CD8-positive, alpha-beta memory T cell (primary cell): ENCODE data around the gene ZNF292. TPM values are rescaled to one million over a fixed set of nuclear protein-coding genes. Genes with fewer than 3 reads are reported as not detected.

ENCODE experiments used
- CTCF ChIA-PET: fragments of 350-600 bp; sonication (Branson Sonifier 250); formaldehyde crosslinking; loops from one replicate; lab custom pipeline; 2021; ENCODE audit warnings: antibody characterized with exemption; lab: Charles Lee
- POLR2A ChIA-PET: fragments of 350-600 bp; sonication (Branson Sonifier 250); formaldehyde crosslinking; loops from one replicate; lab custom pipeline; 2021; ENCODE audit warnings: antibody characterized with exemption; lab: Charles Lee
- DNase-seq, 5 donors: peaks; one replicate each; pipeline versions ENCODE4 v3.0.0 to v3.0.0-alpha.2; 2020 to 2022; ENCODE audit warnings: mixed read lengths in 1 of 5
- H3K27ac ChIP-seq: one replicate; pipeline ENCODE4 v1.7.0; 2013; ENCODE audit warnings: low read depth, mild to moderate bottlenecking, low read length, moderate library complexity
- H3K27me3 ChIP-seq: 2 replicates; pipeline ENCODE4 v1.7.0; 2013; ENCODE audit warnings: low read length, mild to moderate bottlenecking; ENCODE audit not compliant: insufficient read depth, poor library complexity, severe bottlenecking
- H3K36me3 ChIP-seq: 2 replicates; pipeline ENCODE4 v1.7.0; 2013; ENCODE audit warnings: mild to moderate bottlenecking, low read length, moderate library complexity; ENCODE audit not compliant: insufficient read depth
- H3K4me1 ChIP-seq: 2 replicates; pipeline ENCODE4 v1.7.0; 2013; ENCODE audit warnings: mild to moderate bottlenecking, low read length, moderate library complexity; ENCODE audit not compliant: insufficient read depth
- H3K4me3 ChIP-seq: 2 replicates; pipeline ENCODE4 v1.7.0; 2013; ENCODE audit warnings: mild to moderate bottlenecking, low read length
- H3K9me3 ChIP-seq: 2 replicates; pipeline ENCODE4 v1.7.0; 2013; ENCODE audit warnings: mild to moderate bottlenecking, low read length
- H3K27ac Mint-ChIP-seq, 8 donors: one replicate each; pipeline ENCODE4 v1.8.0; 2020 to 2021; ENCODE audit warnings: mixed read lengths in 8 of 8, mild to moderate bottlenecking in 6 of 8, inconsistent platforms in 3 of 8, moderate library complexity in 3 of 8
- H3K27me3 Mint-ChIP-seq, 2 donors: one replicate each; pipeline ENCODE4 v1.8.0; 2020 to 2021; ENCODE audit warnings: mixed read lengths in 2 of 2, mild to moderate bottlenecking in 1 of 2, moderate library complexity in 1 of 2
- H3K36me3 Mint-ChIP-seq, 3 donors: one replicate each; pipeline ENCODE4 v1.8.0; 2020 to 2021; ENCODE audit warnings: mixed read lengths in 3 of 3, inconsistent platforms in 1 of 3, mild to moderate bottlenecking in 1 of 3
- H3K4me1 Mint-ChIP-seq, 3 donors: one replicate each; pipeline ENCODE4 v1.8.0; 2020 to 2021; ENCODE audit warnings: mixed read lengths in 3 of 3, inconsistent platforms in 1 of 3, mild to moderate bottlenecking in 1 of 3
- H3K4me3 Mint-ChIP-seq, 7 donors: one replicate each; pipeline ENCODE4 v1.8.0; 2020 to 2021; ENCODE audit warnings: mixed read lengths in 7 of 7, mild to moderate bottlenecking in 6 of 7, moderate library complexity in 4 of 7, inconsistent platforms in 2 of 7
- H3K9me3 Mint-ChIP-seq, 5 donors: one replicate each; pipeline ENCODE4 v1.8.0; 2020 to 2022; ENCODE audit warnings: mixed read lengths in 5 of 5, mild to moderate bottlenecking in 3 of 5, moderate library complexity in 2 of 5, inconsistent platforms in 1 of 5
- polyA plus RNA-seq: library from polyadenylated mRNA; unstranded; fragments of 300-500 nt; fragmentation: Illumina TruSeq; gene quantifications from one replicate; pipeline ENCODE4 v1.2.3, GENCODE V29; 2021
- total RNA-seq, 2 experiments: library from RNA; stranded (reverse); gene quantifications; one replicate each; pipeline ENCODE4 v1.2.3, GENCODE V29; 2021

Gene ZNF292
- total RNA-seq (10 to 100 TPM; 49.3 to 50.7 TPM), polyA plus RNA-seq (37.9 TPM)

DNA sequence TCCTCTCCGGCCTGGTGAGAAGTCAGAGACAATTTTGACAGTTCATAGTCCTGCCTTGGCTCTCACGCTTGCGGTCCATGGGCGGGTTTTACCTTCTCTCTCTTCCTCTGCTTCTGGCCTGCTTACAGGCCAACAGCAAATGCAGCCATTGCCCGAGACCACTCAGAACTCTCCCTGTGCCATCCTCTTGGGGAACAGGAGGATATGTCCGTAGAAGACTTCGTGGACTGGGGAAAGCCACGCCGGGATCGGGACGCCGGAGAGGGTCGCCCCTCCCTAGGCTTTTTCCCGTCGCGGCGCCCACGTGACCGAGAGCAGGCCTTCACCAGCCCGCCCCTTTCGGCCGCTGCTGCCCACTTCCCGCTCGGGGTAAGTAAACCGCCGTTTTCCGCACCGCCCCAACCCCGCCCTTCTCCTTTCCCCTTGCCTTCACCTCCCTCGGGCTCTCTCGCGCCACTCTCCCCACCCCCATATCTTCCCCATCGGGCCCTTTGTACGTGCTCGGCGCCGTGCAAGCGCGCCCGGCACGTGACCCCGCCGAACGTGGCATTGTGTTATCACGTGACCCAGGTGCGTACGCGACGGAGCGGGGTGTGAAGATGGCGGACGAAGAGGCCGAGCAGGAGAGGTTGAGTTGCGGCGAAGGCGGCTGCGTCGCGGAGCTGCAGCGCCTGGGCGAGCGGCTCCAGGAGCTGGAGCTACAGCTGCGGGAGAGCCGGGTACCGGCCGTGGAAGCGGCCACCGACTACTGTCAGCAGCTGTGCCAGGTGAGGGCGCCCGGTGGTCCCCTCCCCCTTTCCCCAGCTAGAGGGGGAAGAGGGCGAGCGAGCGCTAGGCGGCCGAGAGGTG lies at the start of gene ZNF292:
Gene ZNF292 (plus strand): TSS at position 573 of the 849 bp plus-strand sequence. CDS start 27 bp downstream, at position 600.
- ChIA-PET CTCF (interaction anchor here (1.2 to 1.7 kb wide), 3 partner anchors 10 to 17 kb away, joined by 3 to 6 read pairs (median 6); no protein-coding TSS in a partner anchor), POLR2A (interaction anchor here (0.7 to 0.8 kb wide), 3 partner anchors 14 to 318 kb away, joined by 3 to 4 read pairs (median 3); partner anchors contain the start of gene SLC35A1)
- Histone ChIP-seq H3K4me1 (peaks cover 53% of the 10 kb centered on the region), H3K4me3 (peak within 1 kb of the TSS; percentile 82), H3K27ac (peak within 1 kb of the TSS; percentile 90), H3K9me3 (no peaks in the 10 kb centered on the region), H3K36me3 (no peaks in the 10 kb centered on the region), H3K27me3 (no peaks in the 10 kb centered on the region)
- Mint-ChIP-seq H3K27me3 (peaks cover 0 to 2% of the 10 kb centered on the region in 2 donors), H3K36me3 (peaks cover 0 to 26% (median 0%) of the 10 kb centered on the region in 3 donors), H3K27ac (peak within 1 kb of the TSS; percentile 87 to 99 (median 97)), H3K4me1 (peaks cover 56 to 70% (median 62%) of the 10 kb centered on the region in 3 donors), H3K4me3 (peak within 1 kb of the TSS; percentile 86 to 98 (median 94)), H3K9me3 (no peaks in the 10 kb centered on the region)
- peak; percentile 89 to 95 (median 92) for DNase-seq

DNA sequence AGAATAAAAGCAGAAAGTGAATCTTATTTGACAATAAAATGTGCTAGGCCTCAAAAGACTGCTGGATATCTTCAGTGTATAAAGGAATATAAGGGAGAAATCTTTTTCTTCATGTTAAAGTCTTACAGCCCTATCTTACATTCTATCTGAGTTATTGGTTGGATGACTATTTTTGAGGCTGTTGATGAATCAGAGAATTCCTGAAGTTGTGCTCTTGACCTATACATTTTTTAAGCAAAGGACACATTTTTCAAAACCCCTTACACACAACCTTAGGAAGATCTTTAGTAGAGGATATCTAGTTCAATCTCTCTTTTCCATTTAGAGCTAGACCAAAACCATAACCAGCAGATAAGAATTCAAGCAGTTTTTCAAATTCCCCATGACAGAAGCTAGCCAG lies 49.5 kb upstream of the ZNF292 start:
- peaks cover 0 to 4% (median 0%) of the 10 kb centered on the region in 3 donors for H3K36me3 Mint-ChIP-seq
- POLR2A ChIA-PET: no interaction called here
- Histone ChIP-seq H3K27ac (no peak overlapping the region), H3K4me1 (no peaks in the 10 kb centered on the region), H3K27me3 (no peaks in the 10 kb centered on the region), H3K36me3 (no peaks in the 10 kb centered on the region), H3K4me3 (no peak overlapping the region), H3K9me3 (no peaks in the 10 kb centered on the region)
- DNase-seq: no peak
- H3K9me3 Mint-ChIP-seq: no peaks in the 10 kb centered on the region
- no peak overlapping the region for H3K4me3 Mint-ChIP-seq
- no peak overlapping the region for H3K27ac Mint-ChIP-seq
- H3K4me1 Mint-ChIP-seq: no peaks in the 10 kb centered on the region
- peaks cover 5 to 12% of the 10 kb centered on the region in 2 donors for H3K27me3 Mint-ChIP-seq
- CTCF ChIA-PET: no interaction called here

DNA sequence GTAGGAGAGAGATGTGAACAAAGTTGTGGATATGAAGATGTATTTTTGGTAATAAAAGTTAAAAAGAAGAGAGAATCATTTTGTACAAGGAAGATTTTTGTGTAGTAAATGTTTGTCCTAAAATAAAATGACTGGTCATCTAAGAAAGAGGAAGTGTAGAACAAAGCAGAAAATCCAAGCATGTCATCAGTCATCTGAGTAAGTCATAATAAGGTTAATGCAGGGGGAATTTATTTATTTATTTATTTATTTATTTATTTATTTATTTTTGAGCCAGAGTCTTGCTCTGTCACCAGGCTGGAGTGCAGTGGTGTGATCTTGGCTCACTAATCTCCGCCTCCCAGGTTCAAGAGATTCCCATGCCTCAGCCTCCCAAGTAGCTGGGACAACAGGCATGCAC lies 44.7 kb upstream of the ZNF292 start:
- H3K4me3 ChIP-seq: no peak overlapping the region
- DNase-seq: no peak
- Mint-ChIP-seq H3K4me3 (no peak overlapping the region), H3K9me3 (no peaks in the 10 kb centered on the region), H3K4me1 (no peaks in the 10 kb centered on the region), H3K36me3 (peaks cover 0 to 4% (median 0%) of the 10 kb centered on the region in 3 donors), H3K27ac (no peak overlapping the region), H3K27me3 (peaks cover 5 to 16% of the 10 kb centered on the region in 2 donors)
- no peaks in the 10 kb centered on the region for H3K4me1 ChIP-seq
- H3K9me3 ChIP-seq: no peaks in the 10 kb centered on the region
- CTCF ChIA-PET: interaction anchor here (1.8 kb wide), 1 partner anchor 13 kb away, joined by 3 read pairs; no protein-coding TSS in a partner anchor
- H3K27ac ChIP-seq: no peak overlapping the region
- no peaks in the 10 kb centered on the region for H3K27me3 ChIP-seq
- POLR2A ChIA-PET: no interaction called here
- no peaks in the 10 kb centered on the region for H3K36me3 ChIP-seq

DNA sequence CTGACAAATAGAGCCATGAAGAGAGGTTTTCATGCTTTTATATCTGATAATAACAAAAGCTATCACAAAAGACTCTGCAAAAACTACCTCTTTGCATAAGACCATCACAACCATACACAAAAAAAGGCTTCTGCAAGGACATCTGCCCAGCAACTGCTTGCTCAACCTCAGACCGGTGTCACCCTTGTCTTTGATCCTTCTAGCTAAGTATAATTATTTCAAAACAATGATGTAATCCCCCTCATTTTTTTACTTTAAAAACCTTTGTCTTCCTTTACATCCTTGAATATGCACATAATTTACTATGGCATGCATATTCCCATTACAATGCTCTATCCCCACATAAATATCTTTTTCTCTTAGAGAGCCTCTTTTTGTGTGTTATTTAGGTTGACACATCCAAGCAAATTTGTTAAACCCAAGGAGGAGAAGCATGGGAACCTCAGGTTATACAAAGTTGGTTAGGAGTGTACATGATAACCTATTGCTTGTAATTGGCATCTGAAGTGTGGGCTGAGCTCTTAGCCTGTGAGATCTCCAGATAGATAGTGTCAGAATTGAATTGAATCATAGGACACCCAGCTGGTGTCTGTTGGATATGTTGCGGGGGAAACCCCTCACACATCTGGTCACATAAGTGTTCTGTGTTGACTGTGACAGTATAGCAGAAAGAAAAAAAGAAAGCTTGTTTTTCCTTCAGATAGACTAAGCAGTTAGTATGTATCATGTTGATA lies 39.8 kb upstream of the ZNF292 start:
- Histone ChIP-seq H3K36me3 (no peaks in the 10 kb centered on the region), H3K9me3 (no peaks in the 10 kb centered on the region), H3K4me1 (no peaks in the 10 kb centered on the region), H3K4me3 (no peak overlapping the region), H3K27ac (no peak overlapping the region), H3K27me3 (no peaks in the 10 kb centered on the region)
- no peak overlapping the region for H3K27ac Mint-ChIP-seq
- POLR2A ChIA-PET: no interaction called here
- peaks cover 2 to 11% of the 10 kb centered on the region in 2 donors for H3K27me3 Mint-ChIP-seq
- H3K36me3 Mint-ChIP-seq: no peaks in the 10 kb centered on the region
- no peaks in the 10 kb centered on the region for H3K9me3 Mint-ChIP-seq
- H3K4me3 Mint-ChIP-seq: no peak overlapping the region
- CTCF ChIA-PET: no interaction called here
- no peaks in the 10 kb centered on the region for H3K4me1 Mint-ChIP-seq
- no peak for DNase-seq

DNA sequence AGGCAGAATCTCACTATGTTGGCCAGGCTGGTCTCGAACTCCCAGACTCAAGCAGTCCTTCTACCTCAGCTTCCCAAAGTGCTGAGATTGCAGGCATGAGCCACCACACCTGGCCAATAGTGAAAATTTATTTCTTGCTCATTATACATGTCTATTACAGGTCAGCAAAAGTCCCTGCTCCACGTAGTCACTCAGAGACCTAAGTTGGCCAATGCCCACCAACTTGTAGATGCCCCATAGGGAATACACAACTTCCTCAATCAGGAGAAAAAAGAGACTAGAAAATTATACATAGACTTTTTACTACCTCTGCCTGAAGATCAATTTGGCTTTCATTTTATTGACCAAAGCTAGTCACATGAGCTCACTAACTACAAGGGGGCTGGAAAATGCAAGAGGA lies 38.4 kb upstream of the ZNF292 start:
- H3K27me3 ChIP-seq: no peaks in the 10 kb centered on the region
- H3K9me3 ChIP-seq: no peaks in the 10 kb centered on the region
- no peak for DNase-seq
- Mint-ChIP-seq H3K27me3 (peaks cover 6 to 15% of the 10 kb centered on the region in 2 donors), H3K9me3 (no peaks in the 10 kb centered on the region), H3K4me1 (no peaks in the 10 kb centered on the region), H3K27ac (no peak overlapping the region), H3K4me3 (no peak overlapping the region), H3K36me3 (no peaks in the 10 kb centered on the region)
- H3K36me3 ChIP-seq: no peaks in the 10 kb centered on the region
- H3K4me1 ChIP-seq: no peaks in the 10 kb centered on the region
- POLR2A ChIA-PET: no interaction called here
- no peak overlapping the region for H3K4me3 ChIP-seq
- CTCF ChIA-PET: no interaction called here
- no peak overlapping the region for H3K27ac ChIP-seq

DNA sequence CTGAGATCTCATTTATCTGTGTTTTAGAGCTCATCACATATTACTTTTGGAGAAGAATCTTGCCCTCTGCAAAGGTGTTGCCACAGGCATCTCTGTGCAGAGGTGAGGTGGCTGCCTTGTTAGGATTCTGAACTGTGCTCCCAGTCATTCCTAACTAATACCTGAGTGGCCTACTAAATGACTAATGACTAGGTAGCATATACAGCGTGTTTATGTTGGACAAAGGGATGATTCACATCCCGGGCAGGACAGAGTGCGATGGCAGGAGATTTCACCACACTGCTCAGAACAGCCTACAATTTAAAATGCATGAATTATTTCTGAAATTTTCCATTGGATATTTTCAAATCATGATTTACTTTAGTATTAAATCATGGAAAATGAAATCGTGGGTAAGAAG lies 37.3 kb upstream of the ZNF292 start:
- Histone ChIP-seq H3K4me3 (no peak overlapping the region), H3K27me3 (no peaks in the 10 kb centered on the region), H3K9me3 (no peaks in the 10 kb centered on the region), H3K4me1 (no peaks in the 10 kb centered on the region), H3K36me3 (no peaks in the 10 kb centered on the region), H3K27ac (no peak overlapping the region)
- Mint-ChIP-seq H3K9me3 (peaks cover 0 to 3% (median 0%) of the 10 kb centered on the region in 5 donors), H3K27me3 (peaks cover 8 to 23% of the 10 kb centered on the region in 2 donors), H3K4me1 (no peaks in the 10 kb centered on the region), H3K4me3 (no peak overlapping the region), H3K27ac (no peak overlapping the region), H3K36me3 (peaks cover 0 to 2% (median 0%) of the 10 kb centered on the region in 3 donors)
- ChIA-PET POLR2A (no interaction called here), CTCF (no interaction called here)
- no peak for DNase-seq

DNA sequence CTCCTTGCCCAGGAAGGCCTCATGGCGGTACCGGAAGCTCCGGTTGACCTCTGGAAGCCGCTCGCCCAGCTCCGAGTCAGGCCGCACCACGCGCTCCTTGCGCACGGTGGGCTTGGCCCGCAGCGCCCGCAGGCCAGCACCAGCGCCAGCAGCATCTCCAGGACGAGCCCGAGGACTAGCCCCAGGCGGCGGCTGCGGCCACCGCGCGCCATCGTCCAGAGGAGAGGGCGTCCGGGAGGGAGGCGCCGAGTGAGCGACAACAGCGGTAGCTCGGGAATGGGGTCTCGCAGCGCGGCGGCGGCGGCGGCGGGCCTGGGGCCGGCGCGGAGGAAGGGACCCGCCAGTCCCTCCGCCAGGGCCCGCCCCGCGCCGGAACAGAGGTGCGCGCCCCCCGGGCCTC lies 32.9 kb upstream of the ZNF292 start:
- H3K4me3 Mint-ChIP-seq: no peak overlapping the region
- Histone ChIP-seq H3K4me3 (no peak overlapping the region), H3K27ac (no peak overlapping the region), H3K9me3 (no peaks in the 10 kb centered on the region), H3K36me3 (no peaks in the 10 kb centered on the region), H3K27me3 (no peaks in the 10 kb centered on the region), H3K4me1 (no peaks in the 10 kb centered on the region)
- no peaks in the 10 kb centered on the region for H3K4me1 Mint-ChIP-seq
- peaks cover 0 to 2% (median 0%) of the 10 kb centered on the region in 3 donors for H3K36me3 Mint-ChIP-seq
- H3K27me3 Mint-ChIP-seq: peaks cover 10 to 44% of the 10 kb centered on the region in 2 donors
- H3K9me3 Mint-ChIP-seq: peaks cover 0 to 3% (median 0%) of the 10 kb centered on the region in 5 donors
- ChIA-PET CTCF (no interaction called here), POLR2A (no interaction called here)
- H3K27ac Mint-ChIP-seq: no peak overlapping the region
- DNase-seq: no peak
